ENCODE measurements around the gene MUC4.
A peak's percentile ranks its signal among the peaks of the same experiment; 100 is the strongest.

MUC4 gene, protein sequence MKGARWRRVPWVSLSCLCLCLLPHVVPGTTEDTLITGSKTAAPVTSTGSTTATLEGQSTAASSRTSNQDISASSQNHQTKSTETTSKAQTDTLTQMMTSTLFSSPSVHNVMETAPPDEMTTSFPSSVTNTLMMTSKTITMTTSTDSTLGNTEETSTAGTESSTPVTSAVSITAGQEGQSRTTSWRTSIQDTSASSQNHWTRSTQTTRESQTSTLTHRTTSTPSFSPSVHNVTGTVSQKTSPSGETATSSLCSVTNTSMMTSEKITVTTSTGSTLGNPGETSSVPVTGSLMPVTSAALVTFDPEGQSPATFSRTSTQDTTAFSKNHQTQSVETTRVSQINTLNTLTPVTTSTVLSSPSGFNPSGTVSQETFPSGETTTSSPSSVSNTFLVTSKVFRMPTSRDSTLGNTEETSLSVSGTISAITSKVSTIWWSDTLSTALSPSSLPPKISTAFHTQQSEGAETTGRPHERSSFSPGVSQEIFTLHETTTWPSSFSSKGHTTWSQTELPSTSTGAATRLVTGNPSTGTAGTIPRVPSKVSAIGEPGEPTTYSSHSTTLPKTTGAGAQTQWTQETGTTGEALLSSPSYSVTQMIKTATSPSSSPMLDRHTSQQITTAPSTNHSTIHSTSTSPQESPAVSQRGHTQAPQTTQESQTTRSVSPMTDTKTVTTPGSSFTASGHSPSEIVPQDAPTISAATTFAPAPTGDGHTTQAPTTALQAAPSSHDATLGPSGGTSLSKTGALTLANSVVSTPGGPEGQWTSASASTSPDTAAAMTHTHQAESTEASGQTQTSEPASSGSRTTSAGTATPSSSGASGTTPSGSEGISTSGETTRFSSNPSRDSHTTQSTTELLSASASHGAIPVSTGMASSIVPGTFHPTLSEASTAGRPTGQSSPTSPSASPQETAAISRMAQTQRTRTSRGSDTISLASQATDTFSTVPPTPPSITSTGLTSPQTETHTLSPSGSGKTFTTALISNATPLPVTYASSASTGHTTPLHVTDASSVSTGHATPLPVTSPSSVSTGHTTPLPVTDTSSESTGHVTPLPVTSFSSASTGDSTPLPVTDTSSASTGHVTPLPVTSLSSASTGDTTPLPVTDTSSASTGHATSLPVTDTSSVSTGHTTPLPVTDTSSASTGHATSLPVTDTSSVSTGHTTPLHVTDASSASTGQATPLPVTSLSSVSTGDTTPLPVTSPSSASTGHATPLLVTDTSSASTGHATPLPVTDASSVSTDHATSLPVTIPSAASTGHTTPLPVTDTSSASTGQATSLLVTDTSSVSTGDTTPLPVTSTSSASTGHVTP (N-terminal part only)

DNA sequence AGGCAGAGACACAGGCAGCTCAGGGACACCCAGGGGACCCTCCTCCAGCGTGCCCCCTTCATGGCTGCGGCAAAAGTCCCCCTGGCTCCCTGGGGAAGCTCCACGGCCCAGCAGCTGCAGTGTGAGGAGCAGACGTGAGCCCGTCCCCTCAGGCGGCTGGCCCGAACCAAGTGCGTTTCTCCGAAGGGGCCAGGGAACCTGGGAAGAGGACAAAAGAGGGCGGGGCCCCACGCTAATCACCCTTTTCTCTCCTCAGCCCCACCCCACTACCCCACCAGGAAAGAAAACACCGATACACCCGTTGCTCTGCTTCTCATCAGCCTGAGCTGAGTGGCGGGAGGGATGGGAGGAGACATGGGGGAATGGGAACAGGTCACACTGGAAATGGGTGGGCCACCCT is at the start of gene MUC4:
MUC4 (minus strand) TSS at position 174 of the 400 bp plus-strand sequence; CDS start at position 62, 112 bp downstream.
- TF ChIP-seq, protein P1, sequence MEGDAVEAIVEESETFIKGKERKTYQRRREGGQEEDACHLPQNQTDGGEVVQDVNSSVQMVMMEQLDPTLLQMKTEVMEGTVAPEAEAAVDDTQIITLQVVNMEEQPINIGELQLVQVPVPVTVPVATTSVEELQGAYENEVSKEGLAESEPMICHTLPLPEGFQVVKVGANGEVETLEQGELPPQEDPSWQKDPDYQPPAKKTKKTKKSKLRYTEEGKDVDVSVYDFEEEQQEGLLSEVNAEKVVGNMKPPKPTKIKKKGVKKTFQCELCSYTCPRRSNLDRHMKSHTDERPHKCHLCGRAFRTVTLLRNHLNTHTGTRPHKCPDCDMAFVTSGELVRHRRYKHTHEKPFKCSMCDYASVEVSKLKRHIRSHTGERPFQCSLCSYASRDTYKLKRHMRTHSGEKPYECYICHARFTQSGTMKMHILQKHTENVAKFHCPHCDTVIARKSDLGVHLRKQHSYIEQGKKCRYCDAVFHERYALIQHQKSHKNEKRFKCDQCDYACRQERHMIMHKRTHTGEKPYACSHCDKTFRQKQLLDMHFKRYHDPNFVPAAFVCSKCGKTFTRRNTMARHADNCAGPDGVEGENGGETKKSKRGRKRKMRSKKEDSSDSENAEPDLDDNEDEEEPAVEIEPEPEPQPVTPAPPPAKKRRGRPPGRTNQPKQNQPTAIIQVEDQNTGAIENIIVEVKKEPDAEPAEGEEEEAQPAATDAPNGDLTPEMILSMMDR (IDR thresholded peaks at IDR 0.05; ENCODE audit: low read depth, low read length, missing control alignments), result no peak
- no peak for DNase-seq (ENCODE audit: low read depth)
- no peak within 1 kb of the TSS for H3K4me3 ChIP-seq (ENCODE audit: low read depth, low read length)
- in situ Hi-C loops (cut with HindIII; ENCODE audit: low sequenced_read_pairs), result no loop called here

DNA sequence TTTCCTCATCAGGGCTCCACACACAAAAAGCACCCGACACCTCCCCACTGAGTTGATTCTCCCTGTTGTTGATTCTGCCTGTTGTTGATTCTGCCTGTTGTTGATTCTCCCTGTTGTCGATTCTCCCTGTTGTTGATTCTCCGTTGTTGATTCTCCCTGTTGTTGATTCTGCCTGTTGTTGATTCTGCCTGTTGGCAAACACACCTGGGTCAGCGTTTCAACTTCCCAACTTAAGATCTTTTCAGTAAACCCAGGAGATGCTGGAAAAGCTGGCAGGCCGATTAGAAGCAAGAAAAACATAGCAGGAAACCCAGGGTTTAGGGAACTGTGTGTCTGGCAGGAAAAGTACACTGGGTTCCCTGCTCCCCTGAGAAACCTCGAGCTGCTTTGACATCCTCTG is 48.7 kb upstream of the MUC4 start:
- DNase-seq (ENCODE audit: low read depth), result no peak
- TF ChIP-seq, protein P1 (IDR thresholded peaks at IDR 0.05; ENCODE audit: low read depth, low read length, missing control alignments), result no peak
- in situ Hi-C loops (cut with HindIII; ENCODE audit: low sequenced_read_pairs), result no loop called here
- H3K4me3 ChIP-seq (ENCODE audit: low read depth, low read length), result no peak overlapping the region

DNA sequence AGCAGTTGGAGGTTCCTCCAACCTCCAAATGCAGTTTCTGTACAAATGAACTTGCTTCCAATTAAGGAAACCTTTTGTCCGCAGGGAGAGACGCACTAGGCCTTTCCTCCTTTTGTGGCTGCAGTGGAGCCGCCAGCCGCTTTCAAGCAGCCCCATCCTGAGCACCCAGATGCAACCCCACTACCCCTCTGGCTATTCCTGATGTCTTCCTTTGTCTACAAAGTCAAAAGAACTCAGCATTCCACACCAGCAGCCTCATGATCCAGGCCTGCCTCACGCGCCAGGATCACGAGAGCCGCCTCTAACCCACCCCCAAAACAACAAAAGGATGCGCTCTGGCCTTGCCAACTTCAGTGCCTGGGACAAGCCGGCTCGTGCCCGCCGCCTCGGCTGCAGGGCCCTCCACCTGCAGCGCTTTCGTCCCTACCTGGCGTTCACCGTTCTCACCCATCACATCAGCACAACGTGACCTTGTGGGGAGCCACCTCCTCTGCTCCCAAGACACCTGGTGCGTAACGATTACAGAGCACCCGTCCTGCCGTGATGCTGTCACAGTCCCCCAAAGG is 48.2 kb upstream of the MUC4 start:
- TF ChIP-seq, protein P1 (IDR thresholded peaks at IDR 0.05; ENCODE audit: low read depth, low read length, missing control alignments), result no peak
- H3K4me3 ChIP-seq (ENCODE audit: low read depth, low read length), result no peak overlapping the region
- no peak for DNase-seq (ENCODE audit: low read depth)
- in situ Hi-C loops (cut with HindIII; ENCODE audit: low sequenced_read_pairs), result no loop called here

DNA sequence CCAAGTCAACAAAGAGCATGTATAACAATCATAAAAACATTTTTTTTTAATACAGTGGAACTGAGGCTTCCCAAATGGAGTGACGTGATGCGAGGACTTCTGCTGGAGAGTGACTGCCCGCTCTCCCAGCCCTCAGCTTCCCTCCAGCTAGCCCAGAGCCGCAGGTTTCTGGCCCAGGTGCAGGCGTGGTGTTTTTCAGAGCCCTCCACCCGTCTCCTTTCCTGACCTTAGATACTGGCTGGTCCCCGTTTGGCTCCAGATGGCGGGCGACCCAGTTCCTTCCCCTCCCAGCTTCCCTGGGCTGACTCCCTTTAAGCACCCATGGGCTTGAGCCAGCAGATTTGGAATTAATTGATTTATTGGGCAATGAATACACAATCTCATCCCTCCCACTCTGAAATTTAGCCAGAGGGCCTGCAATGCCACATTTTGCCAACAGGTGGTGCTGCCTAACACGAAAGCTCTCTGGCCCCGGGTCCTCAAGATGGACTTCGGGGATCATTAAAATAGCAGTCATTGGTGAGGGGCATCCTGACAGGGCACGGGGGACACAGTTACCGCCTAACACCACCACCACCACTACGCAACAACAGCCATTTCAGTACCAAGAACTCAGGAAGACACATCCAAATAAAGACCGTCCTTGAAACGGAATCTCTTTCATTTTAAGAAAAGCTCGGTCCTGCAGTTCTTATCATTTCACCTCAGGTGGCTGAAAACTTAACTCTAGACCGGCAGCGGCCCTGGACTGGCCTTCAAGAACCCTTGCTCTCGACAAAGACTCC is 47.5 kb upstream of the MUC4 start:
- in situ Hi-C loops (cut with HindIII; ENCODE audit: low sequenced_read_pairs), result no loop called here
- DNase-seq (ENCODE audit: low read depth), result peak; percentile 19
- no peak overlapping the region for H3K4me3 ChIP-seq (ENCODE audit: low read depth, low read length)
- TF ChIP-seq, protein P1 (IDR thresholded peaks at IDR 0.05; ENCODE audit: low read depth, low read length, missing control alignments), result peak; percentile 99

DNA sequence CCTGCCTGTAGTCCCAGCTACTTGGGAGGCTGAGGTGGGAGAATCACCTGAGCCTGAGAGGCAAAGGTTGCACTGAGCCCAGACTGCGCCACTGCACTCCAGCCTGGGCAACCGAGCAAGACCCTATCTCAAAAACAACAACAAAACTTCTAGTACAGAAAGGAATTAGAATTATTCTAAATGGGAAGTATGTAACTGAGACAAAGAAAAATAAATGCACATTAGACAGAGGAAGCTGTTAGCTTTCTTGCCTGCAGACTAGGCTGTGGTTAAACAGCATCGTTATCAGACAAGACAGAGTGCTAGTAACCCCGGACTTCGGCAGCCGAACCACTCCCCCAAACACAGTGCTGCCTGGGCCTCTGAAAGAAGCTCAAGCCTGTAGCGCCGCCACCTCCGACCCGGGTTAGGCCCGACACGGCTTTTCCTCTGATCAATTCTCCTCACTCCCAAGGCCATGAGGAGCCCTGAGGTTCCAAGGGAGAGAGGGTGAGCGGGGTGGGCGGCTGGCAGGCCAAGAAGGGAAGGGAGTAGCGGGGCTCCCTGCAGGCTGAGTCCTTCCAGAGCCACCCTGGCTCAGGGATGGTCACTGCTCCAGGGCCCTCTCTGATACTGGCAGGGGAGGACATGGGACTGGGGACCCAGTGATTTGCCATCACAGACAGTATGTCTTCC is 44.8 kb upstream of the MUC4 start:
- no peak overlapping the region for H3K4me3 ChIP-seq (ENCODE audit: low read depth, low read length)
- in situ Hi-C loops (cut with HindIII; ENCODE audit: low sequenced_read_pairs), result no loop called here

More for the DNA sequence above, 44.8 kb upstream of the MUC4 start:
- TF ChIP-seq, protein P1 (IDR thresholded peaks at IDR 0.05; ENCODE audit: low read depth, low read length, missing control alignments), result no peak
- DNase-seq (ENCODE audit: low read depth), result no peak
